PC-9 (cell line): ENCODE results near the gene MEP1B.

Experiments used
- CTCF ChIP-seq: fragments of 200-600 bp; sonication (generic); conservative IDR thresholded peaks from 2 replicates; pipeline ENCODE4 v1.6.1; 2017; ENCODE audit warnings: mixed run types, antibody characterized with exemption, mild to moderate bottlenecking, moderate library complexity
- EZH2 ChIP-seq: fragments of 200-600 bp; sonication (generic); IDR thresholded peaks from 2 replicates; pipeline ENCODE4 v1.8.0; 2017; ENCODE audit warnings: antibody characterized with exemption, low read depth

DNA sequence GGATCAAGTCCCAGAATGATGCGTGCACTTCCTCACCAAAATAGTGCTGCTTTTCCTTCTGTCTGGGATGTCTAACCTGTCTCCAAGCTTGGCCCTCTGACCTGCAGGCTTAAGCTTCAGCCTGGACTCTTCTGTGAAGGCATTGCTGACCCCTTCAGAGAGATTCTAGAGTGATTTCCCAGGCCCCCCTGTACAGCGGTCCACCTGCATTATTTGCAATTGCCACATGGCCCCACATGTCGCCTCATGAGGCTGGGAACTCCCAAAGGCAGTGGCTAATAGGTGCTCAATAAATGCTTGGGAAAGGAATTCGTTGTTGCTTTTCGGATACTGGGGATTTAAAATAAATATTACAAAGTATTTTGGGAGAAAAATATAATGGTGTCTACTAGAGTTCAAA is 32.3 kb upstream of the MEP1B start:
- TF ChIP-seq CTCF = no peak
- no peak for TF ChIP-seq EZH2
